MG63 (cell line): ENCODE data around the gene LBHD2. TPM values are rescaled to one million over a fixed set of nuclear protein-coding genes. Genes with fewer than 3 reads are reported as not detected.
"Not testable (repeated sequence)": the region's sequence is repeated elsewhere in the genome, so short reads cannot be mapped to it uniquely, and the experiment has no call there.

Source experiments
- DNase-seq: peaks from one replicate; pipeline ENCODE4 v3.0.0-alpha.2; 2020
- H3K27me3 ChIP-seq: fragments of 250-450 bp; sonication (Bioruptor Pico); 2 replicates; pipeline ENCODE4 v1.5.1; 2020; ENCODE audit warnings: mild to moderate bottlenecking, moderate library complexity
- H3K36me3 ChIP-seq: fragments of 250-450 bp; sonication (Bioruptor Pico); 2 replicates; pipeline ENCODE4 v1.5.1; 2020; ENCODE audit warnings: mild to moderate bottlenecking, moderate library complexity
- H3K4me3 ChIP-seq: fragments of 250-450 bp; sonication (Bioruptor Pico); 2 replicates; pipeline ENCODE4 v1.5.1; 2020; ENCODE audit warnings: mild to moderate bottlenecking, moderate library complexity
- H3K9me3 ChIP-seq: fragments of 250-450 bp; sonication (Bioruptor Pico); 2 replicates; pipeline ENCODE4 v1.5.1; 2020; ENCODE audit warnings: mild to moderate bottlenecking, moderate library complexity
- total RNA-seq: library from RNA; depleted of rRNA; stranded (reverse); fragments of >200 nt; shearing (Covaris generic); gene quantifications from 2 replicates; pipeline ENCODE4 v1.2.3, GENCODE V29; 2014; ENCODE audit warnings: low replicate concordance

LBHD2 gene
- total RNA-seq, 1 experiment from 2014 or later: not detected

- peak; percentile 45 for DNase-seq
- no peak overlapping the region for H3K4me3 ChIP-seq
- H3K9me3 ChIP-seq: no peaks in the 10 kb centered on the region
- H3K27me3 ChIP-seq: no peaks in the 10 kb centered on the region
- no peaks in the 10 kb centered on the region for H3K36me3 ChIP-seq
Measured at GRCh38 chr14:103108749-103109207, 24.8 kb downstream of the LBHD2 start.

- Histone ChIP-seq H3K4me3 (no peak overlapping the region), H3K36me3 (no peaks in the 10 kb centered on the region)
- peak; percentile 77 for DNase-seq
Measured at GRCh38 chr14:103109535-103110441, 25.8 kb downstream of the LBHD2 start.

DNA sequence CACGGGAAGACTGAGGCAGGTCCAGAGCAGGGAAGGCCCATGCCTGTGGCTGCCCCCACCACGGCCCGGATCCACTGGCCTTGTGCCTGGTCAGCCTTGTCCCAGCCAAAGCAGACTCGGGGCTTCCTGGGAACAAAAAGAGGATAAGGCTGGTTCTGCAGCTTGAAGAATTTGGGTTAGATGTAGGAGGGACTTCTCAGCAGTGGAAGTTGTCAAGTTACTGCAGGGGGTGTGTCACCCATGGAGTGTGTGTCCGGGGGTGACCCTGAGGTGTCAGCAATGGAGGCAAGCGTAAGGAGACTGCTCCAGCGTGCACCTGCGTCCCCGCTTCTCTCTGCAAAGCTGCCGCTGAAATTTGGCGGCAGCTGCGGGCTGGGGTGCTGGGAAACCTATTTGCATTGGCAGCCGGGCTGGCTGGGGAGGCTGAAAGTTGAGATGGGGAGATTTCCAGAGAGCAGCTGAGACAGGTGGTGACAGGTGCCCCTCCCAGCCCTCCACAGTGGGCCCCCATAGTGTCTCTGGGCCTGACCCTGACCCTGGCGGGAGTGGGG is 26.7 kb downstream of the LBHD2 start:
- no peaks in the 10 kb centered on the region for H3K27me3 ChIP-seq
- no peaks in the 10 kb centered on the region for H3K9me3 ChIP-seq
- H3K4me3 ChIP-seq: no peak overlapping the region
- H3K36me3 ChIP-seq: no peaks in the 10 kb centered on the region
- DNase-seq: no peak

More at GRCh38 chr14:103109535-103110441, 25.8 kb downstream of the LBHD2 start:
- H3K9me3 ChIP-seq: no peaks in the 10 kb centered on the region
- H3K27me3 ChIP-seq: no peaks in the 10 kb centered on the region

DNA sequence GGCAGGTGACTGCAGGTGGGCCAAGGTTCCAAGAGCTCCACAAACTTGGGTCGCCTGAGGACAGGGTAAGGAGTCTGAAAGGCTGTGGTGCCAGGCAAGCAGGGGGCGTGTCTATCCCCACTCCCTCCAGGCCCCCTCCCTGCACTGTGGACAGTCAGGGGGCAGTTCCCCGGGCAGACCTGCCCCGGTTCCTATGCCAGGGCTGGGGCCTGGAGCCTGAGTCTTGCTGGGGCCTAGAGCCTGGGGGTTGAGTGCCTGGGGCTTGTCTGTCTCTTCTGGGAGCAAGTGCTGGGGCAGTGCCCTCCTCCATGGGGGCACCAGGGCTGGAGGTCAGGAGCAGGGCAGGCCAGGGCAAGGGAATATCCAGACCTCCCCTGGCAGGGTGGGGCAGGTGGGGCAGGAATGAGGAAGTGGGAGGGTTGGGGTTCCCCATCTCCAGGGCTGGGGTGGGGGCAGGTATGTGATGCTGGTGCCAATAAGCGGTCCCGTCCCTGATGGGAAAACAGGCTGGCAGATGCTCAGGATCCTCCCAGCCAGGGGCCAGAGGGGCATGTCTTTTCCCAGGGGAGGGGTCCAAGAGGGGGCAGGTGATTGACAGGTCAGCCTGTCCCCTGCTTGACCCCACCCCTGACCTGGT is 27.3 kb downstream of the LBHD2 start:
- DNase-seq: no peak
- no peaks in the 10 kb centered on the region for H3K27me3 ChIP-seq
- no peak overlapping the region for H3K4me3 ChIP-seq

DNA sequence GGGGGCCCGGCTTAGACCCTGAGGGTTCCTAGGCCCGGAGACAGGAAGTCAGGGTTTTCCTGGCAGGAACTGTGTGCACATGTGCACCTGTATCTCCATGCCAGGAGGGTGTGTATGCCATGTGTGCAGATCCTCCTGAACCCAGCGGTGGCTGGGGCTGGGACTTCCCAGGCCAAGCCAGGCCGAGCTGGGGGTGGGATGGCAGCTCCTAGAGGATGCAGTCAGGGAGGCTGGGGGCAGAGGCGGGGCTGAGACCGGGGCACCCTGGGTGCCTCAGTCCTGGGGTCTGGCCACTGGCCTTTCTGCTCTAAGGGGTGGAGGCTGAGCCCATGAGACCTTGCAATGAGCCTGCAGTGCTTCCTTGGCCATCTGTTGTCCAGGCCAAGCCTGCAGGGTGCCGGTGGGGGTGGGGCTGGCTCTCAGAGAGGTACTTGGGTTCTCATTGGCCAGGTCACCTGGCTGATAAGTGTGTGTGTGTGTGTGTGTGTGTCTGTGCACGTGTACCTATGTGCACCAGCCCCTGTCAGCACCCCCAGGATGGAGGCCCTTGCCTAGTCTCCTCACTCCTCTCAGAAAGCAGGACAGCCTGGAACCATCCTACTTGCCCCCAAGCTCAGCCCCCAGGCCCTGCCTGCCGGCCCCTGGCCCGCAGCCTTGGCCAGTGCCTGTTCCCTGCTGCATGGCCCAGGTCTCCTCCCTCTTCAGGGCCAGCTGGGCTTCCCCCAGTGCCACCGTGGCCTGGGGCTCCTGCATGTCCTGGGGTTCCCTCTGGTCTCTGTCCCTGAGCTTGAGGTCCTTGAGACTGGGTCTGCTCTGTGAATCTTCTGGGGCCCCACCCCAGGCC is 28.6 kb downstream of the LBHD2 start:
- Histone ChIP-seq H3K27me3 (no peaks in the 10 kb centered on the region), H3K36me3 (no peaks in the 10 kb centered on the region), H3K9me3 (no peaks in the 10 kb centered on the region), H3K4me3 (no peak overlapping the region)
- DNase-seq: no peak

More for the DNA sequence above, 27.3 kb downstream of the LBHD2 start:
- Histone ChIP-seq H3K9me3 (no peaks in the 10 kb centered on the region), H3K36me3 (no peaks in the 10 kb centered on the region)

- Histone ChIP-seq H3K27me3 (no peaks in the 10 kb centered on the region), H3K36me3 (no peaks in the 10 kb centered on the region), H3K9me3 (no peaks in the 10 kb centered on the region), H3K4me3 (no peak overlapping the region)
- no peak for DNase-seq
Measured at GRCh38 chr14:103113303-103113702, 29.3 kb downstream of the LBHD2 start.

GRCh38 chr14:103113774-103114173 is 29.8 kb downstream of the LBHD2 start:
- no peaks in the 10 kb centered on the region for H3K27me3 ChIP-seq
- no peaks in the 10 kb centered on the region for H3K9me3 ChIP-seq
- no peak for DNase-seq
- no peak overlapping the region for H3K4me3 ChIP-seq
- no peaks in the 10 kb centered on the region for H3K36me3 ChIP-seq

- not testable (repeated sequence) for DNase-seq, H3K9me3 ChIP-seq, H3K36me3 ChIP-seq, H3K27me3 ChIP-seq, H3K4me3 ChIP-seq
Measured at GRCh38 chr14:103115086-103115679, 31.2 kb downstream of the LBHD2 start.

DNA sequence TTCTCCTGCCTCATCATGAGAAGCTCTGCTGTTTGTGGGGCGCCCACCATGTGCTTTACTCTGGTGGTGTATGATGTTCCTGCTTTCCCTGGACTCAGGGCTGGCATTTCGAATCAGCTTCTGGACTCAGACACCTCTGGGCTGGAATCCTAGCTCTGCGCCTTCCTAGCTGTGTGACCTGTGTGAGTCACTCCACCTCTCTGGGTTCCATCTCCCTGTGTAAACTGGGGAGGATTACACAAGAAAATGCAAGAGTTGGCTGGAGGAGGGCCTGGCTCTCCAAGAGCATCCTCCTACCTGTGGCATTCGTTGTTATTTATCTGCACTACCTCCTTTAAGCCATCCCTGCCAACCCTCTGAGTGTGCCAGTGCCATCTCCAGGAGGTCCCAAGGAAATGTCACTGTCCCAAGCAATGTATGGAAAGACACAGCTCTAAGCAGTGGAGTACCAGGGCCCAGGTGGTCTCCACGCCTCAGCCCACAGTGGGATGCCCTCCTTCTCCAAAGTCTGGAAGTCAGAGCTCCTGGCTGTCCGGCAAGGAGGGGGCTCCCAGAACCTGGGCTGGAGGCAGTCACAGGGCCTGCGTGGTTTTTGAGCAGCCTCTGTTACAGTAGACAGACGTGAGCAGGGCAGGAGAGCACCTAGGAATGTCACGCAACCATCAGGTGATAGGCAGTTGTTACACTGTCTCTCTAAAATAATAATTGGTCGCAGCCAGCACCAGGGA is 32.0 kb downstream of the LBHD2 start:
- Histone ChIP-seq H3K4me3 (no peak overlapping the region), H3K27me3 (no peaks in the 10 kb centered on the region), H3K9me3 (no peaks in the 10 kb centered on the region), H3K36me3 (no peaks in the 10 kb centered on the region)
- no peak for DNase-seq

- DNase-seq: no peak
- Histone ChIP-seq H3K9me3 (no peaks in the 10 kb centered on the region), H3K27me3 (no peaks in the 10 kb centered on the region)
Measured at GRCh38 chr14:103116636-103117035, 32.6 kb downstream of the LBHD2 start.

GRCh38 chr14:103117499-103117898 is 33.5 kb downstream of the LBHD2 start:
- H3K36me3 ChIP-seq, DNase-seq, H3K27me3 ChIP-seq, H3K9me3 ChIP-seq, H3K4me3 ChIP-seq: not testable (repeated sequence)

More at GRCh38 chr14:103116636-103117035, 32.6 kb downstream of the LBHD2 start:
- Histone ChIP-seq H3K36me3 (no peaks in the 10 kb centered on the region), H3K4me3 (no peak overlapping the region)

DNA sequence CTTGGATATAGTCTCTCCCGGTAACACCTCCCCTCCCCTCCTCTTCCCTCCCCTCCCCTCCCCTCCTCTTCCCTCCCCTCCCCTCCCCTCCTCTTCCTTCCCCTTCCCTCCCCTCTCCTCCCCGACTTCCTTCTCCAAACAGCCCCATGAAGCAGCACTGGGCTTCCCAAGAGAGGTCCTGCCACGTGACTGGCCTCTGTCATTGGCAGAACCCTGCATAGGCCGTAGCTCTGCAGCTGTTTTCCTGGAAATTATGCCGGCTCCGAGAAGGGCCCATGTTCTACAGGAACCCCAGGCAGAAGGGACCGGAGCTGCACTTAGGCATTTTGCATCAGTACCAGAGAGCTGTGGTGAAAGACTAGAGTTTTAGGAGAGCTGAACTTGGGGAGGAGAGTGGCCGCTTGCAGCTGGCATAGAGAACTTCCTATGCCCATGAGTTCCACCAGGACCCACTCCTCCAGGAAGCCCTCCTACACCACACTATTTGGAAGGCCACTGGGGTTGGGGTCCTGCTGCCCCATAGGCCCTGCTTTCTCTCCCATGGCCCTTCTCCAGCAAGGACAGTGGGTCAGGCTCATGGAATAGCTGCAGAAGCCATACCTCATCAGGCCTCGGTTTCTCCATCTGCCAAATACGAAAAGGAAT is 34.1 kb downstream of the LBHD2 start:
- peak; percentile 39 for DNase-seq
- H3K9me3 ChIP-seq: no peaks in the 10 kb centered on the region
- H3K36me3 ChIP-seq: no peaks in the 10 kb centered on the region
- no peaks in the 10 kb centered on the region for H3K27me3 ChIP-seq
- H3K4me3 ChIP-seq: no peak overlapping the region

GRCh38 chr14:103118663-103119404 is 34.8 kb downstream of the LBHD2 start:
- no peaks in the 10 kb centered on the region for H3K36me3 ChIP-seq
- no peak overlapping the region for H3K4me3 ChIP-seq
- H3K9me3 ChIP-seq: no peaks in the 10 kb centered on the region
- H3K27me3 ChIP-seq: no peaks in the 10 kb centered on the region
- no peak for DNase-seq

DNA sequence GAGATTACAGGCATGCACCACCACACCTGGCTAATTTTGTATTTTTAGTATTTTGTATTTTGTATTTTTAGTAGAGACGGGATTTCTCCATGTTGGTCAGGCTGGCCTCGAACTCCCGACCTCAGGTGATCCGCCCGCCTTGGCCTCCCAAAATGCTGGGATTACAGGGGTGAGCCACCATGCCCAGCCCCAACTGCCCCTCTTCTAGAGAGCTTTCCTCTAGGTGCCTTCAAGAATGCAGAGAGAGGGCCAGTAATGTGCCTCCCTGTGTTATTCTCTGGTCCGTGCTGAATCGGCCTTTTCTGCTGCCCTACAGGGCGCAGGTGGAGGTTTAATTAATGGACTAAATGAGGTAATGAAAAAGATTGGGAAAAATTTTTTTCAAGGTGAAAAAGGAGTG is 35.5 kb downstream of the LBHD2 start:
- not testable (repeated sequence) for H3K36me3 ChIP-seq, H3K9me3 ChIP-seq, DNase-seq, H3K27me3 ChIP-seq, H3K4me3 ChIP-seq
